GM21529 (cell line): ENCODE data around the gene KIAA1614.
"Not testable (repeated sequence)": the region's sequence is repeated elsewhere in the genome, so short reads cannot be mapped to it uniquely, and the experiment has no call there.

Experiments
- ATAC-seq: cut with Tn5 transposase; IDR thresholded peaks from one replicate; pipeline ENCODE4 v1.9.1; 2021; ENCODE audit not compliant: unreplicated experiment

The KIAA1614 gene

GRCh38 chr1:180954005-180954800, 41.5 kb downstream of the KIAA1614 start:
- ATAC-seq, result peak; percentile 70

DNA sequence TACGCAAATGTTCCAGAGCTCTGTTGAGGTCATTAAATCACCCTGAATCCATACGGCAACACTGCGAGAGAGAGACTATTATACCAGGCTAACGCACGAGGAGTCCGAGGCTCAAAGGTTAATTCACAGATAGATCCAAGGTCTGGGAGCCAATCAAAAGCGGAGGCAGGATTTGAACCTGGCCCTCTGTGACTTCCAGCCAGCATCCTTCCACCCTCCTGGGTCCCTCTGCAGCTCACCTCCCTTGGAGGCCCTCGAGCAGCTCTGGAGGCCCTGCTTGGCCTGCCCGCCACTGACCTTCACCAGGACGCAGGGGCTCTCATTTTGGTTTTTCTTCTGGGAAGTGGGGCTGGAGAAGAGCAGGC, 42.1 kb downstream of the KIAA1614 start:
- no peak for ATAC-seq

GRCh38 chr1:180956028-180956640, 43.4 kb downstream of the KIAA1614 start:
- no peak for ATAC-seq

GRCh38 chr1:180959620-180960019, 46.9 kb downstream of the KIAA1614 start:
- ATAC-seq, result not testable (repeated sequence)

GRCh38 chr1:180961622-180962021, 48.9 kb downstream of the KIAA1614 start:
- ATAC-seq, result no peak

GRCh38 chr1:180962178-180962577, 49.5 kb downstream of the KIAA1614 start:
- no peak for ATAC-seq

GRCh38 chr1:180964056-180964455, 51.4 kb downstream of the KIAA1614 start:
- ATAC-seq, result no peak

DNA sequence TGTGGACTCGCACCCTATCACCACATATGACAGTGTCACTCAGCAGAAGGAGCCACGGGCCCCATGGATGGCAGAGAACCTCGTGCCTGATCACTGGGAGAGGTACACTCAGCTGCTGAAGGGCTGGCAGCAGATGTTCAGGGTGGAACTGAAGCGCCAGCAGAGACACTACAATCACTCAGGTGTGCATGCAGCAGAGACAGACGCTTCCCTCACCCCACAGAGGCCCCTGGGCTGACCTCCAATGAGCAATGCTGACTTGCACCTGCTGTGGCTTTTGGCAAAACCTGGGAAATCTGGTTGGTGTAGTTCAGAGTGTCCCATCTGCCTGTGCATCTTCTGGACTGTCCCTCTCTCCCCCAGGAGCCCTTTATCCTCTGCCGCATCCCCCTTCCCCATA, 51.9 kb downstream of the KIAA1614 start:
- no peak for ATAC-seq

DNA sequence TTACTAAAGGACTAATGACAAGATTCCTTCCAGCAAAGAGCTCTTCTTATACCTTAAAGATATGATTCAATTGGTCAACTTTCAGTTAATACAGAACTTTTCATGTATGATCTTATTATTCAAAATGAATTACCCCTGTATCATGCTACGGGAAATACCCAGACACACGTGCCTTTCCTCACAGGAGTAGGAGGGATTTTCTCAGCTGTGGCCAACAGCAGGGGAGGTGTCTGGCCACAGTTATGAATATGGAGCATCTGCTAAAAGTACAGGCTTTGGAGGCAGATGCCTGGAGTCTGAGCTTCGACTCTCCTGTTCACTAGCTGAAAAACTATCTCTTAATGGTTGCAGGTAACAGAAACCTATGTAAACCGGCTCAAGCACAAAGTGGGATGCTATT, 53.6 kb downstream of the KIAA1614 start:
- no peak for ATAC-seq

GRCh38 chr1:180966744-180967536, 54.2 kb downstream of the KIAA1614 start:
- no peak for ATAC-seq

DNA sequence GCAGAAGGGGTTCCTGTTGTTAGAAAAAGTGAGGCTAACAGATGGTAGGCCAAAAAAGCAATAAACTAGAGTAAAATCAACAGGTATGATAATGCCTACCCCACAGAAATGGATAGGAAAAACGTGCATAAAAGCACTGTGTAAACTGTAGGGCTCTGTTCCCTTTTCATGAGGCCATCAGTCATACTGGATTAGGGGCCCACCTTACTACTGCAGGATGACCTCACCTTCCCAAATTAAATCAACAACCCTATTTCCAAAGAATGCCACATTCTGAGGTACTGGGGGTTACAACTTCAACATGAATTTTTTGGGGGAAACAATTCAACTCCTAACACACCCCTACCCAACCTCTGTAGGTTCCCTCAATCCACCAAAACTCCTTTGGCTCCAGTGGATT, 54.9 kb downstream of the KIAA1614 start:
- no peak for ATAC-seq

GRCh38 chr1:180968834-180969233, 56.1 kb downstream of the KIAA1614 start:
- not testable (repeated sequence) for ATAC-seq

GRCh38 chr1:180969434-180969833, 56.7 kb downstream of the KIAA1614 start:
- ATAC-seq, result no peak

GRCh38 chr1:180970333-180971079, 57.8 kb downstream of the KIAA1614 start:
- ATAC-seq, result no peak

- ATAC-seq, result no peak
Observed at GRCh38 chr1:180971273-180971997, 58.7 kb downstream of the KIAA1614 start.

- no peak for ATAC-seq
Observed at GRCh38 chr1:180973369-180973768, 60.7 kb downstream of the KIAA1614 start.

DNA sequence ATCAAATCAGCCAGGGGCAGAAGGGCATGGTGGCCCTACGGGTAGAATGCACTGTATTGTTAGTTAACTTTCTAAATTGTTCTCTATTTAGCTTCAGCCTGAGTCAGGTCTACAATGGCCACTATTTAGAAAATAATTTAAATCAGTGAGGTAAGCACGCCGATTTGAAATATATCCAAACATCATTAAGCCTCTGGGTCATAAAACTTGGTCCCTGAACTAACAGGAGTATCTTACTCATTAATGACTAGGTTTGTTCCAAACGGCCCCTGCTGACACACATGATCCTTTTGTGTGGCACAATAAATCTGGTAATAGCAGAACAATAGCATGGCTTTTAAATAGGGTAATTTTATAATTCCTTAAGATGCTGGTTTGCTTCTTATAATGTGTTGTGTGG, 61.5 kb downstream of the KIAA1614 start:
- no peak for ATAC-seq

DNA sequence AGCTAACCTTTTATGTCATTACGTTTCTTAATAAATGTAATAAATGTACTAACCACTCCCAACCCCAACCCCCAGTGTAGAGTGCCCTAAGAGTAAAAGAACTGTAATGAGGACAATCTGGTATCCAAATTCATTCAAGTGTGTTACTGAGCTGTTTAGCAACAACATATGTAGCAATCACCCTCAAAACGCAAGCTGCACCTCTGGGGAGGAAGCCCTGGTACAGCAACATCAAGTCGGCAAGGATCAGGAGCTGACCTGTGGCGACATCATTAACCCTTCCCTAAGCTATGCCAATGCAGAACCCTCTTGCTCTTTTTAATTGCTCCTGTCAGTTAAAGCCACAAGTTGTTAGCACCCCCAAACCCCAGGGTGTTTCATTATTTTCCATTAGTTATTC, 62.9 kb downstream of the KIAA1614 start:
- no peak for ATAC-seq

- no peak for ATAC-seq
Observed at GRCh38 chr1:180976191-180976590, 63.5 kb downstream of the KIAA1614 start.

DNA sequence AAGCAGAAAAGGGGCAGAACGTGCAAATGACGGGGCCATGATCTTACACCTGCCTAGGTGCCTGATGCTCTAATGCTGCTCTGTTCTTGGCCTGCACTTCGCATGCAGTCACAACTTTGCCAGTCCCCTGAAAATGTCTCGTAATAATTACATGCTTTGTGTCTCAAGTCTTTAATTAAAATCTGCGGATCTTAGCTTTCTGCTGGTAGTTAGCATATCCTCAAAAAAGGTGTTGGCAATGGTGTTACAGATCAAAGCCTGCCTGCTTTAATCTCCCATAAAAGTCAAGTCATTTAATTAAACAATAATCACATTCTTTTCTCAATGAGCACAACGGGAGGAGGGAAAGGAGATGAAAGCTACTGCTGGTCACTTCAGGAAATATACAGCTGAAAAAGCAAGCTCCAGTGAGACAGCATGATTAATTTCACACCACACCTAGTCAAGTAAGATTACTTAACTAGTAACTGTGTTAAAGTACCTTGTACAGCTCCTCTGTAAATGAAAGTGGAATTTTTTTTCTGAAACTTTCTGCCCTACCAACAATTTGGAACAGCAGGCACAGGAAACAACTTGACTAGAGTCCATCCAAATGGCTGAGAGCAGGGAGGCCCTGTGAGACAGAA, 64.1 kb downstream of the KIAA1614 start:
- ATAC-seq, result no peak
